Skeletal muscle satellite cell (primary cell): ENCODE results near the gene RUVBL1.

Experiments used
- H3K27me3 ChIP-seq: 2 replicates; pipeline ENCODE4 v1.7.0; 2013; ENCODE audit warnings: low read length; ENCODE audit not compliant: control insufficient read depth, insufficient read depth
- H3K36me3 ChIP-seq: 2 replicates; pipeline ENCODE4 v1.7.0; 2013; ENCODE audit warnings: mild to moderate bottlenecking, control low read depth, low read length; ENCODE audit not compliant: insufficient read depth
- H3K4me1 ChIP-seq: 2 replicates; pipeline ENCODE4 v1.7.0; 2013; ENCODE audit warnings: low read length; ENCODE audit not compliant: control insufficient read depth, insufficient read depth
- H3K4me2 ChIP-seq: 2 replicates; pipeline ENCODE4 v1.7.0; 2013; ENCODE audit warnings: mild to moderate bottlenecking, low read length
- H3K4me3 ChIP-seq: 2 replicates; pipeline ENCODE4 v1.7.0; 2013; ENCODE audit warnings: low read length
- H3K9ac ChIP-seq: 2 replicates; pipeline ENCODE4 v1.7.0; 2013; ENCODE audit warnings: mild to moderate bottlenecking, low read depth, low read length, moderate library complexity
- H3K9me3 ChIP-seq: replicated peaks from 2 replicates; pipeline ENCODE4 v1.7.0; 2013; ENCODE audit warnings: mild to moderate bottlenecking, control low read depth, low read length

RUVBL1 gene

DNA sequence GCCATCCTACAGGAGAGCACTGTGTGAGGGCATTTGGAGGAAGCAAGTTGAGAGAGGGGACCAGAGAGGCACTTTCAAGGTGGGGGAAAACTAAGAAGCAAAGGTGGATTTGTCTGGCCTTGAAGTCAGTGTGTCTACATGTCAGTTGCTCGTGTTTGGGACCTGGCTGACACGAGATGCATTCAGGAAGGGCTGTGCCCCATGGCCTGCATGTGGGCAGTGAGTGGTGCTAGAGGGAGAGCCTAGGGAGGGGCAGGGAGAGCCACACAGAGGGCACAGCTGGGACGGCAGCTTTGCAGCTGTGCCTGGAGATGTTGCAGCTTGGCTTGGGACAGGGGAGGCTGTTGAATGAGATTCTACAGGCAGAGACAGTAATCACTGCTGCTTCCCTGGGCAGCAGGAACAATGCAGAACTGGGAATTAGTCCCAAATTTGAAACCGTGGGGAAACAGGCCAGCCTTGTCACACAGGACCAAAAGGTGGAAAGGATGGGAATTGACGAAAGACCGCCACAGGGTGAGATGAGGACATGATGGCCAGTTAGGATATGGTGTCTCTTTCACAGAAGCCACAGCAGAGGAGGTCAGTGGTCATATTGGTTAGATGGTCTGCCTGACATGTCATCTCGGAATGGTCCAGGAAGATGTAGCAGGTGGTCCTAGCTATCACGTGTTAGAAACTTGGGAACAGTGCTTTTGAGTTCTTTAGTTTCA lies 61.4 kb downstream of the RUVBL1 start:
- H3K4me1 ChIP-seq = peaks cover 31% of the 10 kb centered on the region
- peak overlapping the region; percentile 49 for H3K4me2 ChIP-seq

DNA sequence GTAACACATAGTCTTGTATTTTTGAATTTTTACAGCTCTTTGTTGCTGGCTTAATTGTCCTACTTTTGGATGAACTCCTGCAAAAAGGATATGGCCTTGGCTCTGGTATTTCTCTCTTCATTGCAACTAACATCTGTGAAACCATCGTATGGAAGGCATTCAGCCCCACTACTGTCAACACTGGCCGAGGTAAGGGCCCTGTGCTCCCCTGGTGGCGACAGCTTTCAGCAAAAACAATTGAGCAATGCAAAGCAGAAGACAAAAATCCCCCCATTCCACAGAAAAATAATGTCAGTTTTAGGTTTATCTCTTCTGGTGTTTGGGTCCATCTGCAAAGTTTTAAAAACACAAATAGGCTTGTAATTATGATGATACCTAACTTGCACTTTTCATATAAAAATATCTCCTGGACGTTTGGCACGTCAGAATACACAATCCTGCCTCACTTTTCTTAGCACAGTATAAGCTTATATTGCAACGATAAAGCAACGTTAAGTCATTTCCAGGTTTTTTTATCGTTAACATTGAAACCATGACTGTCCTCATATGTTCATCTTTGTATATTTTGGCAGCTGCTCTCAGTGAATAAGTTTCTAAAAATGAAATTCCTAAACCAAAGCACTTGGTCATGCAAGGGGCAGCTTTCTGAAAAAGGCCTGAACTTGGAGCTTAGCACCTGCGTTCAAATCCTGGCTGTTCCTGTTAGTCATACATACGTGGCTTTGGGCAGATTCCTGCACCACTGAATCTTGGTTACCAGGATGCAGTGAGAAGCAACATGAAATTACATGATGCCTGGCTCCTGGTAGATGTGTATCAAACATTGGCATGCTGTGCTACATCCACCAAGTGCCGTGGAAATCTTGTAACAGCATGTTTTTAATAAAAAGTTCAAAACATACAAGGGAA lies 62.9 kb downstream of the RUVBL1 start:
- H3K36me3 ChIP-seq = peaks cover 86% of the 10 kb centered on the region
- no peaks in the 10 kb centered on the region for H3K27me3 ChIP-seq
- H3K4me2 ChIP-seq = peak overlapping the region; percentile 49
- H3K9ac ChIP-seq = peak overlapping the region; percentile 56
- H3K9me3 ChIP-seq = no peaks in the 10 kb centered on the region
- H3K4me1 ChIP-seq = peaks cover 34% of the 10 kb centered on the region
- H3K4me3 ChIP-seq = no peak overlapping the region

More for the DNA sequence above, 61.4 kb downstream of the RUVBL1 start:
- peaks cover 88% of the 10 kb centered on the region for H3K36me3 ChIP-seq
- H3K9ac ChIP-seq = peak overlapping the region; percentile 56
- H3K27me3 ChIP-seq = no peaks in the 10 kb centered on the region
- no peaks in the 10 kb centered on the region for H3K9me3 ChIP-seq
- H3K4me3 ChIP-seq = peak overlapping the region; percentile 7

DNA sequence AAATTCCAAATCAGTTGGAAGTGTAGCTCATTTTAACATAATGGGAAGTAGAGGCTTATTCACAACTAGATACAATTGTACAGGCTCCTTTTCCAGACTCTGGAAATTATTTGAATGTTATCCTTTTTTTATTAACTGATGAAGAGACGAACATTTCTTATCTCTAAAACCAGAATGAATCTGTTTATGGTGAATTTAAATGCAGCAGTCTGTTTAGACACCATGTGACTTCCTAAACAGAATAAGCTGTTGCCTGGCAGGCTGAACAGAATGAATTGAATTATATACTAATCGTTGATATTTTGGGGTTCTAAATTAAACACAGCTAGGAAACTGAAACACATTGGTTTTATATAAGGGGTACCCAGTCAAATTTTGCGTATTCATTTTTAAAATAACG lies 67.4 kb downstream of the RUVBL1 start:
- peaks cover 67% of the 10 kb centered on the region for H3K36me3 ChIP-seq
- H3K4me1 ChIP-seq = peaks cover 52% of the 10 kb centered on the region

DNA sequence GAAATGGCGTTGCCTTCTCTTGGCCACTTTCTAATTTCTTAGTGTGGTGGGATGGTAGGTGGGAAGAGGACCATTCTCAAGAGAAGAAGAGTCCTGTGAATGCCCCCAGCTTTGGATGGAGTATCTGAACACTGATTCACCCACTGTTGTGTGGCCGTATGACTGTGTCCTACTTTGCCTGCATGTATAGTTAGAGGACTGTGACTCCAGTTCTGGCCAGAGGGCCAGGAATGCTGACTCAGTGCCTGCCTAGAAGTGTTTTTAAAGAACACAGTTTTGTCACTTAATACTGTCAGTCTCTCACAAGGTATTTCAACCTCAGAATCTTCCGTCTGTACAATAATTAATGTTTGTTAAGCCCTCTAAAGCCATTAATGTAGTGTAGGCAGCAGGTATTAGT lies 69.2 kb downstream of the RUVBL1 start:
- peak overlapping the region; percentile 91 for H3K4me3 ChIP-seq
- H3K9ac ChIP-seq = peak overlapping the region; percentile 97

More for the DNA sequence above, 67.4 kb downstream of the RUVBL1 start:
- Histone ChIP-seq H3K4me2 (peak overlapping the region; percentile 81), H3K27me3 (no peaks in the 10 kb centered on the region), H3K4me3 (no peak overlapping the region), H3K9ac (no peak overlapping the region), H3K9me3 (no peaks in the 10 kb centered on the region)

DNA sequence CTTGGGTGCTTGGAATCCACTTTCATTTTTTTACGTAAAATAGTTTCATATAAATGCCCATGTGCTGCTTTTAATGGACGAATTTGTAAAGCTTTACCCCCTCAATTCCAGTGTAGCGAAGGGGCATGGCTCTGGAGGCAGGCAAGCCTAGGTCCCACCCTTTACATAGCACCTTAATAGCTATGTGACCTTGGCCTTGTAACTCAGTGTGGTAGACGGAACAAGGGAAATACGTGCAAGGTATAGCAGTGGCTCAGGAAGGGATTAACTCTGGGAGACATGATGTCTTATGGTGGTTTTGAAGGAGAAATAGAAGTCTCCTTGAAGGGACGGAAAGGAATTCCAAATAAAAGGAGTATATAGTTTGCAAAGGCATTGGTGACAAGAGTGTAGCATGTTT lies 70.0 kb downstream of the RUVBL1 start:
- Histone ChIP-seq H3K4me2 (peak overlapping the region; percentile 81), H3K4me3 (peak overlapping the region; percentile 91), H3K9me3 (no peaks in the 10 kb centered on the region), H3K27me3 (no peaks in the 10 kb centered on the region), H3K9ac (peak overlapping the region; percentile 97), H3K36me3 (peaks cover 45% of the 10 kb centered on the region), H3K4me1 (peaks cover 36% of the 10 kb centered on the region)

More for the DNA sequence above, 69.2 kb downstream of the RUVBL1 start:
- Histone ChIP-seq H3K9me3 (no peaks in the 10 kb centered on the region), H3K4me1 (peaks cover 39% of the 10 kb centered on the region), H3K36me3 (peaks cover 51% of the 10 kb centered on the region), H3K27me3 (no peaks in the 10 kb centered on the region), H3K4me2 (peak overlapping the region; percentile 81)

DNA sequence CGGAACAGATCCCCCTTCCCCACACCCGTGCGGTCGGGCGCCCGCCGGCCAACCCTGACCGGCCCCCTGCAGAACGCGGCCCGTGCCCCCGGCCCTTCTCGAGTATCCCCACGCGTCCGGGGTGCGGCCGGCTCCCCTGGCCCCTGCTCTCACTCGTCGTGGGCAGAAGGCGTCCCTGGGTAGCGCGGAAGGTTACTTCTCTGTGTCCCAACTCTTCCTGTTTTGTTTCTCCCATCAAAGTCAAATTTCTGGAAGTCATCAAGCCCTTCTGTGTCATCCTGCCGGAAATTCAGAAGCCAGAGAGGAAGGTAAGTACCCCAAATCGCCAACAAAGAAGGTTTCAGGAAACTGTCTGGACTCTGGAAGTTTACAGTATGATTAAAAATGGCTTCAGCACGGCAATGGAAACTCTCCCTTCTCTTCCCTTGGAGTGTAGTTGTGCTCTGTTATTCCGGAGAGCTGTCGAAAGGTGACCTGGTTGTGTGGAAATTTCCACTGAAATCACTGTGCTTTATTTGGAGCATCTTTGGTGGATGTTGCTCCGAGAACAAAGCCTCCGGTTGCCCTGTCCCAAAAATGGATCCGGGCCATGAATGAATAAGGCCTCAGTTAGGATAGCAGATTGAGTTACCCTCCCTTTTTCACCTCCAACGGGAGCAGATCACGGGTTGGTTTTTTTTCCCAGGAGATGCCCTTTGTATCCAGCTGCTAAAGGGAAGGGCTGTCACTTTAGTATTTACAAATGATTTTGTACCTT lies 70.8 kb downstream of the RUVBL1 start:
- Histone ChIP-seq H3K4me3 (peak overlapping the region; percentile 91), H3K9me3 (no peaks in the 10 kb centered on the region), H3K4me2 (peak overlapping the region; percentile 81), H3K4me1 (peaks cover 36% of the 10 kb centered on the region), H3K27me3 (no peaks in the 10 kb centered on the region), H3K9ac (peak overlapping the region; percentile 97), H3K36me3 (peaks cover 38% of the 10 kb centered on the region)

DNA sequence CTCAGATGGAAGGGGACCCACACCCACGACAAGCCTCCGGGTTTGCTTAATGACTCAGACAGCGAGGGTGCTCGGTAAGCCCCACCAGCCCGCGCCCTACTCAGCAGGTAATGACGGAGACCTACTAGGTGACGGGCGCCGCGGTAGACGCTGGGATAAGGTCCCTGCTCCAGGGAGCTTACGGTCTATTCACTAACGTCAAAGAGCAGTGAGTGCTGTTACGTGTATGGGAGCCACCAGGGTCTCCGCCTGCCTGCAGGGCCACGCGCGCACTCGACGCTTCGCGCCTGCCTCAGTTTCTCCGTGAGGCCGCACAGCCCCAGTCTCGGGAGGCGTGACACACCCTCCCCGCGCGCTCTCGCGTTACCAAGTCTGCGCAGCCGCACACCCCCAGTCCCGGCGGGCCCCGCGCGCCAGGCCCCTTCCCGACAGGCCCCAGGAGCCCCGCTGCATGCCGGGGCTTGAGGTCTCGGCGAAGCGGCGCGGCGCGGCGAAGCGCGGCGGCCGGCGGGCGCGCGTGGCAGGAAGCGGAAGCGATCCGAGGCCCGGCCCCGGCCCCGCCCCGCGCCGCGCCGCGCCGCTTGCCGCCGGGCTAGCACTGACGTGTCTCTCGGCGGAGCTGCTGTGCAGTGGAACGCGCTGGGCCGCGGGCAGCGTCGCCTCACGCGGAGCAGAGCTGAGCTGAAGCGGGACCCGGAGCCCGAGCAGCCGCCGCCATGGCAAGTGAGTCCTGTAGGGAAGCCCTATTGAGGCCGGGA lies 71.6 kb downstream of the RUVBL1 start, which contains the start of gene SEC61A1:
Gene SEC61A1, plus strand, starts transcription at position 601 of the 758 bp plus-strand sequence. Its CDS starts 116 bp downstream, at position 717.
- no peaks in the 10 kb centered on the region for H3K9me3 ChIP-seq
- peak within 1 kb of the TSS; percentile 97 for H3K9ac ChIP-seq
- peaks cover 6% of the 10 kb centered on the region for H3K27me3 ChIP-seq
- peaks cover 36% of the 10 kb centered on the region for H3K4me1 ChIP-seq
- peak within 1 kb of the TSS; percentile 100 for H3K4me2 ChIP-seq
- peaks cover 33% of the 10 kb centered on the region for H3K36me3 ChIP-seq
- peak within 1 kb of the TSS; percentile 91 for H3K4me3 ChIP-seq

DNA sequence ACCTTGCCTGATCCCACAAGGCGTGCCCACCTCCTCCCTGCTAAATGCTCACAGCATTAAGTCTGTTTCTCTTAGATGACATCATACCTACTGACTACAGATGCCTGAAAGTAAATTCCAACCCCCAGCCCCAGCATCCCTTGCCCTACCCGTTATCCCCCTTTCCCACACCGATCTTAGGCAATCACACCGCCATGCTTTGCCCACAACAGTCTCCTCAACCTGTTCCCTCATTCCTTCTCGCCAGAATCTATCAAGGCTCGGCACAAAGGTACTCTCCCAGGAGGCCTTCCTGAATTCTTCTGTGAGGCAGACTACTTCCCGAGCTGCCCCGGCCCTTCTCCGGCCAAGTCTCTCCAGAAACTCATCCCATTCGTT lies 72.2 kb downstream of the RUVBL1 start:
- Histone ChIP-seq H3K9ac (peak overlapping the region; percentile 94), H3K27me3 (peaks cover 6% of the 10 kb centered on the region), H3K9me3 (no peaks in the 10 kb centered on the region), H3K4me2 (peak overlapping the region; percentile 100), H3K4me1 (peaks cover 36% of the 10 kb centered on the region), H3K4me3 (peak overlapping the region; percentile 91), H3K36me3 (peaks cover 30% of the 10 kb centered on the region)

DNA sequence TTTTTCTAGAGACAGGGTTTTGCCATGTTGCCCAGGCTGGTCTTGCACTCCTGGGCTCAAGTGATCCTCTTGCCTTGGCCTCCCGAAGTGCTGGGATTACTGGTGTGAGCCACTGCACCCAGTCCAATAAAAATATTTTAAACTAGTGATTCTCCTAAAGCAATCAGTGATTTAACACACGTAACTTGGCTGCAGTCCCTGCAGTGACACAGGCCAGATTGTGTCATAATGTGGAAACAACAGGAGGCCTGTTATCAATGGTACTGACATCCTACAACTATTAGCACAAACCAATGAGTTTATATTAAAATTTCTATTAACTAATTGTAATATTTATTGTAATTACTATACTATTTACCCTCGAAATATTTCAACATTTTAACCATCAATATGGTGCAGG lies 73.0 kb downstream of the RUVBL1 start:
- H3K9ac ChIP-seq = no peak overlapping the region
- H3K36me3 ChIP-seq = peaks cover 22% of the 10 kb centered on the region
- no peak overlapping the region for H3K4me3 ChIP-seq
- no peaks in the 10 kb centered on the region for H3K9me3 ChIP-seq
- no peak overlapping the region for H3K4me2 ChIP-seq
- peaks cover 6% of the 10 kb centered on the region for H3K27me3 ChIP-seq
- H3K4me1 ChIP-seq = peaks cover 31% of the 10 kb centered on the region

DNA sequence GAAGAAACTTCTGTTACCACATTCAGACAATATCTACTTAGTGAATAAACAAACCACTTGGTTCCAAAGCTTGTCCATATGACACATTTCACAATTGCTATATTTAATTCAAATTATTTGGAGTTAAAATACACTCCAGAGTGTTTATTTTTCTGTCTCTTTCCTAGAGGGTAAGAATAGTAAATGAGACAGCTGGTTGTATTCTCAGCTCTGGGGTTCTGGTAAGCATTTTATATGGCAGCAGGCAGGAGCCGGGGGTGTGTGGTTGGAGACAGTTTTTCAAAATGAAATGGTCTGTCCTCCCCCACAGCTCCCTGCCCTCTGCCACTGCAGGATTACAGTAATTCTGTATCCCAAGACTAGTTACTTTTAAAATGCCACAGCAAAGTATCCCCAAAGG lies 82.3 kb downstream of the RUVBL1 start:
- no peaks in the 10 kb centered on the region for H3K4me1 ChIP-seq

More for the DNA sequence above, 82.3 kb downstream of the RUVBL1 start:
- H3K36me3 ChIP-seq = no peaks in the 10 kb centered on the region
- no peaks in the 10 kb centered on the region for H3K9me3 ChIP-seq
- no peak overlapping the region for H3K9ac ChIP-seq
- H3K4me2 ChIP-seq = no peak overlapping the region
- H3K27me3 ChIP-seq = peaks cover 39% of the 10 kb centered on the region
- H3K4me3 ChIP-seq = no peak overlapping the region
